Measurements from ENCODE around the gene KIF5B.
"Not testable (repeated sequence)": the region's sequence is repeated elsewhere in the genome, so short reads cannot be mapped to it uniquely, and the experiment has no call there.

Gene KIF5B

GRCh38 chr10:32056136-32057035 lies at the start of gene KIF5B:
TSS of gene KIF5B (minus strand) at chr10:32056425. CDS start at chr10:32055973, 452 bp downstream.
- Histone ChIP-seq H3K27me3 (replicated peaks) (no peaks in the 10 kb centered on the region), H3K27ac (peak within 1 kb of the TSS; percentile 92), H3K4me3 (ENCODE audit: low read depth, low read length) (peak within 1 kb of the TSS; percentile 98), H3K36me3 (replicated peaks) (no peaks in the 10 kb centered on the region)
- in situ Hi-C loops (cut with HindIII; ENCODE audit: low pct_ligation_motif_present, low sequenced_read_pairs), result no loop called here
- TF ChIP-seq CTCF (IDR thresholded peaks at IDR 0.05; ENCODE audit: low read depth, low read length, missing control alignments), result no peak
- DNase-seq, result peak; percentile 74

- no peaks in the 10 kb centered on the region for H3K36me3 ChIP-seq (replicated peaks)
- no peak for DNase-seq
- H3K4me3 ChIP-seq (ENCODE audit: low read depth, low read length), result no peak overlapping the region
- in situ Hi-C loops (cut with HindIII; ENCODE audit: low pct_ligation_motif_present, low sequenced_read_pairs), result no loop called here
- H3K27ac ChIP-seq, result no peak overlapping the region
- no peaks in the 10 kb centered on the region for H3K27me3 ChIP-seq (replicated peaks)
- no peak for TF ChIP-seq CTCF (IDR thresholded peaks at IDR 0.05; ENCODE audit: low read depth, low read length, missing control alignments)
These were observed 49.7 kb upstream of the KIF5B start for GRCh38 chr10:32105782-32106382.

GRCh38 chr10:32104622-32105509 lies 48.6 kb upstream of the KIF5B start:
- DNase-seq, result peak; percentile 1

GRCh38 chr10:32104181-32104580 lies 48.0 kb upstream of the KIF5B start:
- H3K27me3 ChIP-seq (replicated peaks), result no peaks in the 10 kb centered on the region
- no peak for DNase-seq
- H3K36me3 ChIP-seq (replicated peaks), result no peaks in the 10 kb centered on the region
- H3K27ac ChIP-seq, result no peak overlapping the region
- no peak for TF ChIP-seq CTCF (IDR thresholded peaks at IDR 0.05; ENCODE audit: low read depth, low read length, missing control alignments)
- no peak overlapping the region for H3K4me3 ChIP-seq (ENCODE audit: low read depth, low read length)
- in situ Hi-C loops (cut with HindIII; ENCODE audit: low pct_ligation_motif_present, low sequenced_read_pairs), result no loop called here

More at GRCh38 chr10:32104622-32105509, 48.6 kb upstream of the KIF5B start:
- Histone ChIP-seq H3K27me3 (replicated peaks) (no peaks in the 10 kb centered on the region), H3K27ac (no peak overlapping the region), H3K4me3 (ENCODE audit: low read depth, low read length) (no peak overlapping the region), H3K36me3 (replicated peaks) (no peaks in the 10 kb centered on the region)
- no peak for TF ChIP-seq CTCF (IDR thresholded peaks at IDR 0.05; ENCODE audit: low read depth, low read length, missing control alignments)
- in situ Hi-C loops (cut with HindIII; ENCODE audit: low pct_ligation_motif_present, low sequenced_read_pairs), result no loop called here

GRCh38 chr10:32103721-32104120 lies 47.5 kb upstream of the KIF5B start:
- DNase-seq, result no peak
- H3K4me3 ChIP-seq (ENCODE audit: low read depth, low read length), result no peak overlapping the region
- in situ Hi-C loops (cut with HindIII; ENCODE audit: low pct_ligation_motif_present, low sequenced_read_pairs), result no loop called here
- no peak overlapping the region for H3K27ac ChIP-seq
- no peaks in the 10 kb centered on the region for H3K27me3 ChIP-seq (replicated peaks)
- H3K36me3 ChIP-seq (replicated peaks), result no peaks in the 10 kb centered on the region
- TF ChIP-seq CTCF (IDR thresholded peaks at IDR 0.05; ENCODE audit: low read depth, low read length, missing control alignments), result no peak

- in situ Hi-C loops (cut with HindIII; ENCODE audit: low pct_ligation_motif_present, low sequenced_read_pairs); DNase-seq: not testable (repeated sequence)
These were observed 42.5 kb upstream of the KIF5B start for GRCh38 chr10:32098566-32099259.

More at GRCh38 chr10:32098566-32099259, 42.5 kb upstream of the KIF5B start:
- H3K4me3 ChIP-seq (ENCODE audit: low read depth, low read length); H3K36me3 ChIP-seq (replicated peaks); H3K27me3 ChIP-seq (replicated peaks); H3K27ac ChIP-seq: not testable (repeated sequence)

Data from brain microvascular endothelial cell (primary cell).